Activated T-cell treated with anti-CD3 and anti-CD28 coated beads for 4 hours (primary cell): ENCODE measurements around the gene CRTAC1.

Experiments
- DNase-seq: peaks from one replicate; pipeline ENCODE4 v3.0.0-alpha.2; 2020

The CRTAC1 gene

DNA sequence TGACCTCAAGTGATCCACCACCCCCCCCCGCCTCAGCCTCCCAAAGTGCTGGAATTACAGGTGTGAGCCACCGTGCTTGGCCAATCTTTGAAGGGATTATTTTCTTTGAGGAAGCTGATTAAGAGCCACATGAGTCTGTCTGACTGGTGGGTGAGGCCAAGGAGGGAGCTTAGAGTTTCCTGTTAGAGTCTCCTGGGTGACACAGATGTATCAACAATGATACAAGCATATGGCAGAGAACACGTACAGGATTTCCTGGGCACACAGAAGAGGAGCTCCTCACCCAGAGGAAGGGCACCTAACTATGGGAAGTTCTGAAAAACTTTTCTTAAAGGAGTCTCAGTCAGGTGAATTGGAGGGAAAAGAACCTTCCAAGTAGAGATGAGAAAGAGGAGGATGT, 111.4 kb downstream of the CRTAC1 start:
- DNase-seq = no peak

DNA sequence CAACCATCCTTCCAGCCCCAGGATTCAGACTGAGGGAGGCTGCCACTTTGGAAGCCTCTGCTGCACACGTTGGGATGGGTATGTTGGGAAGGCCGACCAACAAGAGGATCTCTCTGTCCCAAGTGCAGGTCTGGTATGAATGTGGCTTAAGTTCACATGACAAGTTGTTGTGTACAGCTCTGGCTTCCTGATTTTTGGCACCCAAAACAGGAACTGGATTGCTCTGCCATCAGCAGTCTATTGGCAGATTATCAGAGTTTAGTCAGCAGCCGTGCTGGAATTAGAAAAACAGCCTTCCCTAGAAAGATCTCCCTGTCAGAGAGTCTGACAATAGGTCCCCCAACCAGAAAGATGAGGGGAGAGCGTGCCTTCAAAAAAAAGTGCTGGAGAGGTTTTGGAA, 113.8 kb downstream of the CRTAC1 start:
- no peak for DNase-seq

GRCh38 chr10:97915346-97916131, 114.9 kb downstream of the CRTAC1 start:
- no peak for DNase-seq

- peak; percentile 67 for DNase-seq
Measured at GRCh38 chr10:97914837-97915211, 115.6 kb downstream of the CRTAC1 start.

- DNase-seq = no peak
Measured at GRCh38 chr10:97914171-97914836, 116.1 kb downstream of the CRTAC1 start.

GRCh38 chr10:97913614-97914013, 116.8 kb downstream of the CRTAC1 start:
- DNase-seq = no peak

- DNase-seq = no peak
Measured at GRCh38 chr10:97913193-97913592, 117.2 kb downstream of the CRTAC1 start.

DNA sequence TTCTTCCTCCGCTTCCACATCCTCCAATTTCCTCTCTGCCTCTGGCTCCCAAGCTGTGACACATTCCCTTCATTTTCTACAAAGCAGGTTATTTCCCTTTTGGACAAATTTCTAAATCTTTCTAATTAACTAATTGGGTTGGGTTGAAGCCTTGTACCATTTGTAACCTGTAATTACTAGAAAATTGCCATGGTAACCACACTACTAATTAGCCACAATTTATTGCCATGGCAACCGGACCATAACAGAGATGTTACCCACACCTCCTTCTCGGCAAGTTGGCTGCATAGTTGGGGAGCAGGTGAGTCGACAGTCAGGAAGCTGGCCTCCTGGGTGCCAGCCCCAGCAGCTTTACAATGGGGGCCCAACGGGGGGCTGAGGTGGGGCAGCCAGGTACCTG, 119.2 kb downstream of the CRTAC1 start:
- DNase-seq = no peak

- no peak for DNase-seq
Measured at GRCh38 chr10:97910661-97911060, 119.8 kb downstream of the CRTAC1 start.

GRCh38 chr10:97907830-97908229, 122.6 kb downstream of the CRTAC1 start:
- no peak for DNase-seq

DNA sequence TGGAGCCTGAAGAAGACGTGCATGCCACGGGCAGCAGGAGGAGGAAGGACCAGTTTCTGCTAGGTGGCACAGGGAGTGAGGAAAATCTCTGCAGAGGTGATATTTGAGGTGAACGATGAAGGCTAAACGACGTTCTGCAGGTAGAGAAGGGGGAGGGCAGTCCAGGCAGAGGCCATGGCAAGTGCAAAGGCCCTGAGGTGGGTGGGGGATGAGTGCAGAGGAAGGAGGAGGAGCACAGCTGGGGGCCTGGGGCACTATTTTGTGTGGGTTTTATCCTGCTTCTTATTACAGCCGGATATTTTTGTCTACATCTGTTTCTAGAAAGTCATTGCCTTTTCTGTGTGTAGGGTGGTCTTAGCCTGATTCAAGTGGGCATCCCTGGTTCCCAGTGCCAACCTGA, 123.2 kb downstream of the CRTAC1 start:
- no peak for DNase-seq

DNA sequence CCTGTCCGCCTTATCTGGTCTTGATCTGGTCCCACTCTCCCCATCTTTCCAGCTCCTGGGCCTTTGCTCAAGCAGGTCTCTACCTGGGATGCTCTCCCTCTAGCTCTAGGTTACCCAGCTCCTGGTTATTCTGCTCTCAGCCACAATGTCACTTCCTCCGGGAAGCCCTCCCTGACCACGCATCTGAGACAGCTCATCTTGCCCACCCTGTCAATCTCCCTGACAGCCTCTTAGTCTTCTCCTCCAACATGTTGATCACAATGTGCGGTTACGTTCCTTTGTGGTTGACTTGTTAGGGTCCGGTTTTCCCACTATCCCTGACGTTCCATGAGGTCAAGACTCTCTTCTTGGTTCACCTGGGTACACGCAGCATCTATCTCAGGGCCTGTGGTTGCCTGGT, 125.1 kb downstream of the CRTAC1 start:
- no peak for DNase-seq

- DNase-seq = no peak
Measured at GRCh38 chr10:97904576-97904975, 125.8 kb downstream of the CRTAC1 start.

GRCh38 chr10:97904018-97904381, 126.4 kb downstream of the CRTAC1 start:
- DNase-seq = no peak

- DNase-seq = no peak
Measured at GRCh38 chr10:97903128-97904017, 127.0 kb downstream of the CRTAC1 start.

DNA sequence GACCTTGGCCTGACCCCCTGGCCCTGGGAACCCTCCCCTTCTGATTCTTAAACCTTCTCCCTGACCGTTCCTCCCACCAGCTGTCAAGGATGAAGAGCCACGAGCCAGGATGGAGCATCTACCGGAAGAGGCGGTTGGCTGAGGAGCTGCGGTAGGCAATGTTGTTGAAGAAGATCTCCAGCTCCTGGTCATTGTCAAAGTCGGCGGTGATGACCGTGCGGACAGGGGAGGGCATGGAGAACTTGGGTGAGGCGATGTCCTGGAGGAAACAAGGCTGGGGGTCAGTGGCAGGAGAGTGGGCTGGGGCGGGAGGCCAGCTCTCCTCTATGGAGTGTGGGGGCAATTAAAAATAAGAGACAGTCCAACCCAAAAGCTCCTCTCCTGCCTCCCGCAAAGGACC, 129.0 kb downstream of the CRTAC1 start:
- no peak for DNase-seq

DNA sequence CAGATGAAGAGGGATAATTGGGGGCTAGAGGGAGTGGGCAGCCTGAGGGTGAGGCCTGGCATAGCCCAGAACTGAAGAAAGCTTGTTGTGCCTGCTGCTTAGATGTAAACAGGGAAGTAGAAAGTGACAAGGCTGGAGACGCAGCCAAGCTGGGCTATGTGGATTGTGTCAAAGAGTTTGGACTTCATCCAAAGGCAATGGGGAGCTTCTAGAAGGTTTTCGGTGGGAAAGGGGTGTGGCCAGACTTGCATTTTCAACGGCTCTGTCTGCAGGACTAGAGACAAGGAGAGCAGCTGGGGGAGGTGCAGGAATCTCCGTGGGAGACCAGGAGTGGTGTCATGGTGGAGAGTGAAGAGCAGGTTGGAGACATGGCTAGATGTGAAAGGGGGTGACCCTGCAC, 132.0 kb downstream of the CRTAC1 start:
- DNase-seq = no peak

DNA sequence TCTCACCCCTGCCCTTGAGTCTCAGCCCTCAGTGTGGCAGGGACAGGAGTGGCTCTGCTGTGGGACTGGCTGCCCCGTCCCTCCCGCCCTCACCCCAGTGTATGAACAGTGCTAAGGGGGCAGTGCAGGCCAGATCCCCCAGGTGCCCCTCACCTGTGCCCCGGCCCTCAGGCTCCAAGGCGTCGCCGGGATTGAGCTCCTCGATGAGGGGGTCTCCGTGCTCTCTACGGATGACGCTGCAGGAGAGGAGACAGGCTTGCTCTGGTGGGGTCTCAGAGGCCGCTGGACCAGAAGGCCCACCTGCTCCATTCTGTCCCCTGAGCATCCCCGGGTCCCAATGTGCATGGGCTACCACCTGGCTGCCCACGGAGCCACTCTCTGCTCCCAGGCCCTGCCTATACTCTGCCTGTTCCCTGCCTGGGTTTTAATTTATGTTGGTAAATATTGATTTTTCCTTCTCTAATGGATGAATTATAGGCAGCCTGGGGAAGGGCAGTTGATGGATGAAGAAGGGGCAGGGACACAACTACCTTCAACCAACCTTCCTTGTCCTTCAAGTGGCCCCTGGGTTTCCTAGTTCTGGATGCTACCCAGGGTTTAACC, 133.6 kb downstream of the CRTAC1 start:
- no peak for DNase-seq

DNA sequence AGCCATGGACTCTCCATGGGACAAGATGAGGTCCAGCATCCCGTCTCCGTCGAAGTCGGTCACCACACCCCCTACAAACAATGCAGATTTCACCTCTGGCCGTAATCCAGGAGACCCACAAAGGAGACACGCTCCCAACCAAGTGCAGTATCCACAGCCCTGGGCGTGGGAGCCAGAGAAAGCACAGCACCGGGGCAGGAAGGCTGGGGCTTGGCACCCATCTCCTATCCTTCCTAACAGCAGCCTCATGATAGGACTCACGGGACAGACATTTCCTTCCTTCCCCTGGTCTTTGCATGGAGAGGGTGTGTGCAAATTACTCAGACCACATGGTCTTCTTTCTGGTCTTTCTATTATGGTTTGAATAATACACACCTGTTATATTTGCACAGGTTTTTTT, 134.5 kb downstream of the CRTAC1 start:
- DNase-seq = no peak

DNA sequence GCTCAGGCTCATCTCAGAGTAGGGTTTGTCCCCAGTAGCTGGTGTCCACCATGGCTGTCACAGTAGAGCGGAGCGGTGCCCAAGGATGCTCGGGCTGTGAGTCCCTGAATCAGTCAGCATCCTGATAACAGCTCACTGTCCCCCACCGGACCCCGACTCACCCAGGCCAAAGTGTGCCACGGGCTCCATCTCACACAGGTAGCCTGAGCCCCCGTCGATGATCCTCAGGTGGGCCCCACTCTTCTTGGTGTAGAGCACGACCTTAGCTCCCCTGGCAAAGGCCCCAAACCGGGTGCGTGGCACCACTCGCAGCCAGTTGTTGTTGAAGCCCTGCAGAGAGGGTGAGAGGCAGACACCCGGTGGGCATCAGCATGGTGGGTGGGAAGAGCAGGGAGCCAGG, 135.3 kb downstream of the CRTAC1 start:
- no peak for DNase-seq

DNA sequence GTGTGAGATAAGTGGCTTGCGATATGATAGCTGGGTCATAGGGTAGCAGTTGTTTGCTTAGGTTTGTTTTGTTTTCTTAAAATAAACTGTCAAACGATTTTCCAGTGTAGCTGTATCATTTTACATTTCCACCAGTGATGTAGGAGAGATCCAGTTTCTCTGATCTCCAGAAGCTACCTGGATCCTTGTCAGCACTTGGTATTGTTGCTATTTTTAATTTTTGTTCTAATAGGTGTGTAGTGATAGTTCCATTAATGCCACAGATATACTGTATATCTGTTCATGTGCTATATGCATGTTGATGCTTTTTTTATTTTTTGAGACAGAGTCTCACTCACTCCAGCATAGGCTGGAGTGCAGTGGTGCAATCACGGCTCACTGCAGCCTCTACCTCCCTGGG, 136.3 kb downstream of the CRTAC1 start:
- DNase-seq = no peak

- DNase-seq = no peak
Measured at GRCh38 chr10:97892939-97893338, 137.5 kb downstream of the CRTAC1 start.

DNA sequence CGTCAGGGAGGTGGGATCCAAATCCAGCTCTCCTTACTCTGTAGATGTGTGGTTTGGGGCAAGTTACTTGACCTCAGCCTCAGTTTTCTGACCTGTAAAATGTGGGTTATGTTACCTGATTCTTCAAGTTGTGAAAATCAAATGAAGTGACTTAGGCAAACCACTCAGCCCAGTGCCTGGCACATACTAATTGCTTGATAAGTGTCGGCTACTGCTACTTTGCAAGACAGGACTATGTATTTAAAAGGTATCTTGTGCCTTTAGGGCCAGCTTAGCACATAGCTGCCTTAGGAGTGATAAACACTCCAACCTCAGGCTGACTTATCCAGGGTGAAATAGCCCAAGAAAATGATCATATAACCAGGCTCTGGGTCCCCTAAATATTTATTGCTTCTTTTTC, 137.9 kb downstream of the CRTAC1 start:
- no peak for DNase-seq
